GM10847 (cell line): ENCODE results near the gene HLA-B.

Experiments used
- POLR2A ChIP-seq: IDR thresholded peaks from 2 replicates; pipeline ENCODE4 v1.6.1; 2011; ENCODE audit not compliant: insufficient read length; ENCODE audit errors: extremely low read depth

Gene HLA-B

DNA sequence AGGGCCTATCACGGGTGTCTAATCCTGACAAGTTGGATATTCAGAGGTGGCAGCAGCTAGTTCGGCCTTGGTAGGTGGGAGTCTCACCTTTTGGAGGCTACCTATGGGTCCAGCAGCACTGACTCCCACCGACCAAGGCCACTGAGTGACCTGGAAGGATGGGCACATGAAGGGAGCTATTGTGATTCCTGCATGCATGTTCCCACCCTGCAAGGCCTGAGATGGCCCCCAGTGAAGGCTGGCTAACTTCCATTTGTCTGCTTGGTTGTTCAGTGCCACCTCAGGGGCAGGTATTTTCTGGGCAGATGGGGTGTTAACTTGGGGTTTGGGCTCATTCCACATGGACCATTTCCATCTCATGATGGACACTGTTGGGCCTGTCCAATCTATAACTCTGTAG lies 28.1 kb upstream of the HLA-B start:
- TF ChIP-seq POLR2A: no peak

DNA sequence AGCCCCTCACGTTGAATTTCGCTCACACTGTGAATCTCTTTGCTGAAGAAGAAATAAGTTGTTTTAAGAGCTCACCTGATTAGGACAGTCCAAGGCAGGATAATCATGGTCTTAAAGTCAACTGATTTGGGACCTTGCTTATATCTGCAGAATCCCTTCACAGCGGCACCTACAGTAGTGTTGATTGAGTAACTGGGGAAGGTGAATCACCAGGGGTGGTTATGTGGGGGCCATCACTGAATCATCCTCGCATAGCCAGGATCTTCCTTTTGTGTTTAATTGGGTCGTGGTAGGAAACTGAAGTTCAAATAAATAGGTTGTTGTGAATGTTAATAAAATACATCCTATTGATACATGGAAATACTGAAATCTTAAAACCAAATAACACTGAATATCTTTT lies 26.2 kb upstream of the HLA-B start:
- TF ChIP-seq POLR2A: no peak

DNA sequence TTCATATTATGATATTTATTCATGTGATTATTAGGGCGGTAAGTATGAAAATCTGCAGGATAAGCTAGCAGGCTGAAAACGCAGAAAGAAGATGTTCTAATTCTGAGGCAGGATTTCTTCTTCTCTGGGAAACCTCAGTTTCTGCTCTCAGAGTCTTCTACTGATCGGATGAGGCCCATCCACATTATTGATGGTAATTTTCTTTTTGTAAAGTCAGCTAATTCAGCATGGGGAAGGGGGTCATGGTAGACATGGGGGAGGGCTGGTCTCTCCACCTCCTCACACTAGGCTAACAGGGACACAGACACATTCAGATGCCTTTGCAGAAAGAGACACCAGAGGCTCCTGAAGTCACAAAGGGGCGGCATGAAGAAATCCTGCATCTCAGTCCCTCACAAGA lies 24.7 kb upstream of the HLA-B start:
- no peak for TF ChIP-seq POLR2A

DNA sequence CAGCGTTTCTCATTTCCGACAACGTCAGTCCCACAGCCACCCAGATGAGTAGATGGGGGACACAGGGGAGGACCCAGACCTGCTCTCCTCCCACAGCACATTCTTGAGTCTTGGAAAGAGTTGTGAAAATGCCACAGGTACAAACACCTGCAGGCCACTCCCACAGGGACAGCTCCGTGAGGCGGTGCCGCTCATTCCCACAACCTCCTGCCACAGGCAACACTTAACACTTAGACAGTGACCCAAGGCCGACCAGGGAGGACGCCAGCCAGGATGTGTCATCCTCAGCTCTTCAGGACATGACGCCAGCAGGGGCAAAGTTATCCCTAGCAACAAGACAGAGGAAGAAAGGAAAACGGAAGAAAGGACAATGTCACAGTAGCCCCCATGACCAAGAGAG lies 22.9 kb upstream of the HLA-B start:
- no peak for TF ChIP-seq POLR2A

DNA sequence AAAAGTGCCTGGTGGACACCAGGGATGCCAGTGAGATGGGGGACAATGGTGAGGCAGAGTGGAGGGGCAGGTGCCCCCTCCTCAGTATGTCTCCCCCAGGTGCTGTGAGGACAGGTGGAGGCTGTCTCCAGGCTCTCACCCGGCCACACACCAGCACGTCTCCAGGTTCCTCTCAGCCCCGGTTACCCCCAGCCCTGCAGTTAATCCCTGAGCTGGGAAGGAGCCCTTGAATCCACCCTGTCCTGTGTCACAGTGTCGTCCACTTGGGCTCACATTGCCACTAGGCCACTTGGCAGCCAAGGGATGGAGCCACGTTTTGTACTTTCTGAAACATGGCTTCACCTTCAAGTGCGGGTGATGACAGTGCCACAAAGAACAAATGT lies 21.7 kb upstream of the HLA-B start:
- no peak for TF ChIP-seq POLR2A

DNA sequence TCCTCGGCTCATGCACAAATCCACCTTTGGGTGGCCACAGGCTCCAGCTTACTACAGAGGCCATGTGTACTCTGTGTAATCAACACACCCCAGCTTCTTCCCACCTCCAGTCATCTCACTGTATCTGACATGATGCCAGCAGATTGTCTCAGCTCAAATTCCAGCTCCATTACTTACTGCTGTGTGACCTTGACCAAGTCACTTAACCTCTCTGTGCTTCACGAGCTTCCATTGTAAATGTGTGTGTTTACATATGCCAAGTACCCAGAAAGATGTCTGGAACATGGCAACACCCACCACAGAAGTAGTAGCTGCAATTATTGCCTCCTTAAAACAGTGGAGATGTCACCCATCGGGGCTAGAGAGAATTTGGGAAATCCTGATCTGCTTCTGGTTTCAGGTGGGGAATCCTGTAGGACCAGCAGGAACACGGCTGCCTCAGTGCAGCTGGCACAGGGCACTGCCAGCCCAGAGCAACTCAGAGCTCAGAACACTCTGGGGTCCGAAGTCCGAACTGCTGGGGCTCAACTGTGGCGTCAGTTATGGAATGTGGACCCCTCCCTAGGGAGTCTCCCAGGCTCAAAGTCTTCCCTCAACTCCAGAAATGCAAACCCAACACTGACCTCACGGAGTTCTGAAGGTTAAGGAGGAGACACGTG lies 21.2 kb upstream of the HLA-B start:
- TF ChIP-seq POLR2A: no peak

DNA sequence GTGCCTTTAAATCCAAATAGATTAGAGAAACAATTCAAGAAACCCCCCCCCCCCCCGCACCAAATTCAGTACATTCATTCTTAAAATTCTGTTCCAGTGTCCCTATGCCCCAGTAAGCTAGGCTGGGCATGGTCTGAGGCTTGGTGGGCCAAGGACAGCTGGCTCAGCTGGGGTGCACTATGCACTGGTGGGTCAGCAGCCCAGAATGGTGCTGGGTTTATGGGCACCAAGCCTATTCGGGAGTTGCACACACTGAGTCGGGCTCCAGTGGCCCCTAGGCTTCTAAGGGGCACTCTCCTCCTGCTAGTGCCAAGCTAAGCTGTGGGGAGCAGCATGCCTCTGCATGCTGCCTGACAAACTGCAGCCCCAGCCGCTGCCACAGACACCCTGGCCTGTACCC lies 20.1 kb upstream of the HLA-B start:
- no peak for TF ChIP-seq POLR2A

DNA sequence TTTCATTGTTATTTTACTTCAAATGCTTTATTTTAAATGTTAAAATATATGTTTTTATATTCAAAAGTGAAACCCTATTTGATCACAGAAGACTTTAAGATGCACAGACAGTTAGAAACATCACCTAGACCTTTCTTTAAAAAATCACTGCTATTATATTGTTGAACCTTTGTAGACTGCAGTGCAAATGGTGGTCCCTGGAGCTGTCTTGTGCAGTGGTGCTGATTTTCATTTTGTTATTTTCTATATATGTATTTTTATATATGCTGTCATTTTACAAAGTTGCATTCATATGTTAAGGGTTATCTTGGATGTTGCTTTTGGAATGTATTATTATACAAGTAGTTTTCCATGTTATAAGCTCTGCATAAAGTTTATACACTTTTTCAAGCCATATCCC lies 18.7 kb upstream of the HLA-B start:
- TF ChIP-seq POLR2A: no peak

DNA sequence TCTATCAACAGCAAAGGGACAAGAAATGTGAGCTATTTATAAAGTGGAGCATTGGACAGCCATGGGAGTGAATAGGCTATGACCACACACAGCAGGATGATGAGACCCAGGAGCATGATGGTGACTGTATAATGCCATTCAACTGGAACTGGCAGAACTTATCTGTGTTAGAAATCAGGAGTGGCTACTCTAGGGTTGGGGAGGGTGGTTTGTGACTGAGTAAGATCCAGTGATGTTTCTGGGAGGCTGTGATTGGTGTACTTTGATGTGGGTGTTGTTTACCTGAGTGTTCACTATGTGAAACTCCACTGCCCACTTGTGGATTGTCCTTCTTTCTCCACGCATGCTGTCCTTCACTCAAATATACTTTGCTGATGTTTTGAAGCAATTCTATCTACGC lies 11.5 kb upstream of the HLA-B start:
- no peak for TF ChIP-seq POLR2A

DNA sequence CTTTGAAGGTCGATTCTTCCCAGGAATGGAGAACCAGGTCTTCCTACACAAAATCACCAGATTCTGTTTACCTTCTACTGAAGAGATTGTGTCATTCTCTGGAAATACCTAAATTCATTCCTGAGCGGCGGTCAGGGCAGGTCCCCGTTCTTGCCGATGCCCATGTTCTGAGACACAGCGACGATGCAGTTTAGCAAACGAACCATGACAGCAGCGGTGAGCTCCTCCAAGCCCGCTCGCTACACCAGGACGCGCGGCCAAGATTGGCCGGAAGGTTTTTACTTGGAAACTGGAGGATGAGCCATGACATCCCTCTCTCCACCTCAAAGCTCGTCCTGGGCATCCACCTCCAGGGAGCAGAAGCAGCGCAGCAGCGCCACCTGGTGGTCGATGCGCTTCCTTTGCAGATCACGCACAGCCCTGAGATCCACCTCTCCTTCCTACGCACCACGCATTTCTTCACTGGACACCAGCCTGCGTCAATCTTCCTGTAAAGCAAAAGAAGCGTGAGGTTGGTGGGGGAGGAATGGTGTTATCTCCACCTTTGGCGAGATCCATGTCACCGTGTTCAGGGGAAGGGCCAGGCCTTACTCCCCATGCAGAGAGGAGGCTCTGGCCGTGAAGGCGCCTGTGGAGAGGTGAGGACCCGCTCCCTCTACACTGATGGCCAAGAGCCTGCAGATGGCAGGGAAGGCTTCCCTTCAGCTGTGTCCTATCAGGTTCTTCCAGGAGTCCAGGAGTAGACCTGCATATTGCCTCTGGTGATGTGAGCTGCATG lies 9.9 kb upstream of the HLA-B start:
- no peak for TF ChIP-seq POLR2A

DNA sequence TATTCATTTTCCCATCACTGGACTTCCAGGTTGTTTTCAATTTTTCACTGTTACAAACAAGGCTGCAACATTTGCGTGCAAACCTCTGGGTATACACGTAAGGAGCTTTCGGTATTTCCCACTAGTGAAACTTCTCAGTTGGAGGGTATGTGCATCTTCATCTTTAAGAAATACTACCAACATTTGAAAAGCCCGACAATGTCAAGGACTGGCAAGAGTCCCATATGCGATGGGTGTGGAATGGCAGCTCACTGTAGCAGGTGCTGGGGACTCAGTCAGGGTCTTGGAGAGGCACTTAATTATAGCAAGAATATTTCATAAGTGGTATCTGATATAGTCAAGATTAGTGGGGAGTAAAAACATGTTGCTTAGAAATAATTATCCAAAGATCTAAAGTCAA lies 8.9 kb upstream of the HLA-B start:
- no peak for TF ChIP-seq POLR2A

DNA sequence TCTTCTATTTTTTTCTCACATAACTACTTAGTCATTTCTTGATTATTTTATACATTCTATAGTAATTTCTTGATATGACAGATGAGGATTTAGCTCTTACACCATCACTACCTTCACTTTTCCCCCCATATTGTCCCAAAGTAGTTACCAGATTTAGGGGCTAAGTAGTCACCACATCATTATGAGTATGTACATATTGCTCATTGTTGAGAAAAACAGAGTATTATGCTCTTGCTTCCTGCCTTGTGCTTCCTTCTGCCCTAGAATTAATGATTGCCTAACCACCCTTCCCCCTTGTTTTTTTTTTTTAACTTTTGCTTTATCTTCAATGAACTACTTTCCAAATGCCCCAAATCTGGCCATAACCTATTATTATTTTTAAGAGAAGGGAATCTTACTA lies 6.8 kb upstream of the HLA-B start:
- TF ChIP-seq POLR2A: no peak

DNA sequence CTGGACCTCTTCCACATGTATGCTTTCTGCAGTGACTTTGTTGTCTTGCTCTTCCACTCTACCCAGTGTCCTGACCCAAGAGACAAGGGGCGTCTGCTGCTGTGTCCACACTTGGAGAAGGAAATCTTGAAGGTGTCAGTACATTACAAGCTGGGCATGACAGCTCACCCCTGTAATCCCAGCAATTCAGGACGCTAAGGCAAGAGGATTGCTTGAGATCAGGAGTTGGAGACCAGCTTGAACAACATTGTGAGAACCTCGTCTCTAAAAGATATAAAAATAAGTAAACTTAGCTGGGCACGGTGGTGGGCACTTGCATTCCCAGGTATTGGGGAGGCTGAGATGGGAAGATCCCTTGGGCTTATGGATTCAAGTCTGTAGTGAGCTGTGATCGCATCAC lies 5.8 kb upstream of the HLA-B start:
- no peak for TF ChIP-seq POLR2A

DNA sequence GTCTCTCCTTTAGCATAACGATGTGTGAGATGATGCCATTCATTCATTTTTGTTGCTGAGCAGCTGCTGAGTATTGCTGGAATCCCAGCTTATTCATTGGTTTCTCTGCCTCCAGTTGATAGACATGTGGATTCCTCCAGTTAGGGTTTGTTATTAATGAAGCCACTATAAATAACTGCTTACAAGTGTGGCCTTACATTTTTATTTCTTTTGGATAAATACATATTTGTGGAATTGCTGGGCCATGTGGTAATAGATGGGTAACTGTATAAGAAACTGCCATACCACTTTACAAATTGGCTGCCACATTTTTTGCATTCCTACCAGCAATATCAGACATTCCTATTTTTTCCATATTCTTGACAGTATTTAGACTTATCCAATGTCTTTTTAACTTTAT lies 2.6 kb upstream of the HLA-B start:
- TF ChIP-seq POLR2A: no peak

DNA sequence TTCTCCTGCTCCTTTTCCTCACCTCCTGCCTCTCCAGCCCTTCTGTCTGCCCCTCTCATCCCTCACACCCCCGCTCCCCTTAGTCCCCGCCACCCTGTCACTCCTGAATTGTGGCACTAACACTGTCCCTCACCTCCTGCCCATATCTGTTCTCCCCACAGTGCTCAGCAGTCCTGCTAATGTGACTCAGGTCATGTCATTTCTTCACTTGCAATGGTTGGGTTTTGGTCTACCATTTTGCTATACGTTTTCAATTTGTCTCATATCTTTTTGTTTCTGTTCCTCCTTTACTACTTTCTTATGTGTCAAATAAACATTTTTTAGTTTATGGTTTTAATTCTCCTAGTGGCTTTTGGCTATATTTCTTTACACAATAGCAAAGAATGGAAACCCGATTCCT lies 1.3 kb upstream of the HLA-B start:
- TF ChIP-seq POLR2A: no peak

DNA sequence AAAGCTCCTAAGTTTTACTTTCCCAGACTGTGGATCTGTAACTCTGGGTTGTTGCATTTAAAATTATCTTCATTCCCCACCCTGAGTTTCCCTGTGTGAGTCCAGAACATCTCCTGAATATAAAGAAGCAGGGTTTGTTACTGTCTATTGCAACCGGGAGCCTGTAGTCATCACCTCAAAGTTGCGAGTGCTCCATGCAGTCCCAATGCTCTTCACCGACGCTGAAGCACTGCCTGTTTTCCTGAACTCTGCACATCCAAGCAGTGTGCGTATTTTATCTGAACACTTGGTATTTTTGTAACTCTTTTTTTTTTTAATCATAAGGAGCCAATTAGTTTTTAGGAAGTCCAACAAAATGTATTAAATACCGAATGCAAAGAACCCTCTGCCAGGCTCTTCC lies 907 bp upstream of the HLA-B start:
- no peak for TF ChIP-seq POLR2A
